Activated CD4-positive, alpha-beta memory T cell treated with anti-CD3 and anti-CD28 coated beads for 36 hours (primary cell): ENCODE data around the gene OLFM2. TPM values are rescaled to one million over a fixed set of nuclear protein-coding genes. Genes with fewer than 3 reads are reported as not detected.
A peak's percentile ranks its signal among the peaks of the same experiment; 100 is the strongest.
"Not testable (repeated sequence)": the region's sequence is repeated elsewhere in the genome, so short reads cannot be mapped to it uniquely, and the experiment has no call there.

Source experiments
- CTCF ChIA-PET: fragments of 350-600 bp; sonication (Branson Sonifier 250); formaldehyde crosslinking; loops from one replicate; lab custom pipeline; 2021; ENCODE audit warnings: antibody characterized with exemption, inconsistent platforms; lab: Charles Lee
- POLR2A ChIA-PET: fragments of 350-600 bp; sonication (Branson Sonifier 250); formaldehyde crosslinking; loops from one replicate; lab custom pipeline; 2021; ENCODE audit warnings: antibody characterized with exemption; lab: Charles Lee
- DNase-seq: peaks from one replicate; pipeline ENCODE4 v3.0.0-alpha.2; 2020
- H3K27ac Mint-ChIP-seq: one replicate; pipeline ENCODE4 v1.8.0; 2021; ENCODE audit warnings: mixed read lengths
- H3K27me3 Mint-ChIP-seq: one replicate; pipeline ENCODE4 v1.8.0; 2021; ENCODE audit warnings: mixed read lengths
- H3K36me3 Mint-ChIP-seq: one replicate; pipeline ENCODE4 v1.8.0; 2021; ENCODE audit warnings: mixed read lengths
- H3K4me1 Mint-ChIP-seq: one replicate; pipeline ENCODE4 v1.8.0; 2021; ENCODE audit warnings: low read depth, mixed read lengths
- H3K4me3 Mint-ChIP-seq: one replicate; pipeline ENCODE4 v1.8.0; 2021; ENCODE audit warnings: mild to moderate bottlenecking, mixed read lengths
- H3K9me3 Mint-ChIP-seq: one replicate; pipeline ENCODE4 v1.8.0; 2021; ENCODE audit warnings: mixed read lengths
- intact Hi-C: fragments of 100-400 bp; cut with micrococcal nuclease; formaldehyde crosslinking; loops from one replicate; pipeline ENCODE4 v1.15.1; 2023
- total RNA-seq, 2 experiments: library from RNA; stranded (reverse); gene quantifications; one replicate each; pipeline ENCODE4 v1.2.3, GENCODE V29; 2021

Gene OLFM2
- total RNA-seq, 2 experiments from 2014 or later = 0.58 to 0.59 TPM

- ChIA-PET CTCF (no interaction called here), POLR2A (no interaction called here)
- intact Hi-C loops = no loop called here
- H3K36me3 Mint-ChIP-seq = peaks cover 5% of the 10 kb centered on the region
- DNase-seq = no peak
- H3K27ac Mint-ChIP-seq = peak overlapping the region; percentile 86
- no peaks in the 10 kb centered on the region for H3K27me3 Mint-ChIP-seq
- H3K9me3 Mint-ChIP-seq = no peaks in the 10 kb centered on the region
- H3K4me1 Mint-ChIP-seq = peaks cover 44% of the 10 kb centered on the region
- no peak overlapping the region for H3K4me3 Mint-ChIP-seq
Observed at GRCh38 chr19:9856609-9857008, 79.7 kb downstream of the OLFM2 start.

GRCh38 chr19:9854282-9854846 lies 82.0 kb downstream of the OLFM2 start:
- POLR2A ChIA-PET = no interaction called here
- Mint-ChIP-seq H3K36me3 (peaks cover 5% of the 10 kb centered on the region), H3K4me1 (peaks cover 32% of the 10 kb centered on the region), H3K9me3 (no peaks in the 10 kb centered on the region), H3K27me3 (no peaks in the 10 kb centered on the region), H3K4me3 (no peak overlapping the region), H3K27ac (no peak overlapping the region)
- CTCF ChIA-PET = no interaction called here
- DNase-seq = no peak
- intact Hi-C loops = no loop called here

- Mint-ChIP-seq H3K9me3 (no peaks in the 10 kb centered on the region), H3K36me3 (peaks cover 2% of the 10 kb centered on the region), H3K27ac (no peak overlapping the region), H3K4me3 (no peak overlapping the region), H3K4me1 (peaks cover 8% of the 10 kb centered on the region), H3K27me3 (no peaks in the 10 kb centered on the region)
- no peak for DNase-seq
- CTCF ChIA-PET = no interaction called here
- intact Hi-C loops = no loop called here
- POLR2A ChIA-PET = no interaction called here
Observed at GRCh38 chr19:9850235-9850959, 85.9 kb downstream of the OLFM2 start.

- Mint-ChIP-seq H3K27ac (no peak overlapping the region), H3K4me3 (no peak overlapping the region), H3K4me1 (peaks cover 8% of the 10 kb centered on the region), H3K27me3 (no peaks in the 10 kb centered on the region), H3K9me3 (no peaks in the 10 kb centered on the region), H3K36me3 (peaks cover 6% of the 10 kb centered on the region)
- intact Hi-C loops = no loop called here
- CTCF ChIA-PET = no interaction called here
- DNase-seq = no peak
- POLR2A ChIA-PET = no interaction called here
Observed at GRCh38 chr19:9849791-9850190, 86.5 kb downstream of the OLFM2 start.

GRCh38 chr19:9848762-9849161 lies 87.6 kb downstream of the OLFM2 start:
- DNase-seq = no peak
- Mint-ChIP-seq H3K9me3 (no peaks in the 10 kb centered on the region), H3K27me3 (no peaks in the 10 kb centered on the region), H3K4me1 (peaks cover 6% of the 10 kb centered on the region), H3K36me3 (peaks cover 9% of the 10 kb centered on the region), H3K27ac (no peak overlapping the region), H3K4me3 (no peak overlapping the region)
- intact Hi-C loops = loop anchor here (1.0 kb wide), 1 partner anchor 66 kb away; no protein-coding TSS in a partner anchor
- POLR2A ChIA-PET = no interaction called here
- CTCF ChIA-PET = no interaction called here

GRCh38 chr19:9848060-9848459 lies 88.3 kb downstream of the OLFM2 start:
- Mint-ChIP-seq H3K27ac (no peak overlapping the region), H3K4me3 (no peak overlapping the region), H3K9me3 (no peaks in the 10 kb centered on the region), H3K27me3 (no peaks in the 10 kb centered on the region), H3K4me1 (peaks cover 5% of the 10 kb centered on the region), H3K36me3 (peaks cover 15% of the 10 kb centered on the region)
- ChIA-PET POLR2A (no interaction called here), CTCF (interaction anchor here (0.8 to 1.2 kb wide), 3 partner anchors 10 to 208 kb away, joined by 3 to 4 read pairs (median 4); no protein-coding TSS in a partner anchor)
- peak; percentile 56 for DNase-seq
- intact Hi-C loops = loop anchor here (1.0 kb wide), 1 partner anchor 66 kb away; no protein-coding TSS in a partner anchor

- intact Hi-C loops = no loop called here
- CTCF ChIA-PET = interaction anchor here (0.8 to 1.2 kb wide), 3 partner anchors 11 to 207 kb away, joined by 3 to 4 read pairs (median 4); no protein-coding TSS in a partner anchor
- no peak overlapping the region for H3K4me3 Mint-ChIP-seq
- peak; percentile 65 for DNase-seq
- POLR2A ChIA-PET = no interaction called here
- H3K4me1 Mint-ChIP-seq = peaks cover 5% of the 10 kb centered on the region
- peaks cover 17% of the 10 kb centered on the region for H3K36me3 Mint-ChIP-seq
- H3K9me3 Mint-ChIP-seq = no peaks in the 10 kb centered on the region
- no peaks in the 10 kb centered on the region for H3K27me3 Mint-ChIP-seq
- peak overlapping the region; percentile 18 for H3K27ac Mint-ChIP-seq
Observed at GRCh38 chr19:9847087-9847671, 89.1 kb downstream of the OLFM2 start.

GRCh38 chr19:9843626-9844273 lies 92.6 kb downstream of the OLFM2 start:
- H3K9me3 Mint-ChIP-seq, DNase-seq, intact Hi-C loops, CTCF ChIA-PET, H3K27me3 Mint-ChIP-seq, H3K4me3 Mint-ChIP-seq, H3K27ac Mint-ChIP-seq, POLR2A ChIA-PET: not testable (repeated sequence)
- peaks cover 38% of the 10 kb centered on the region for H3K36me3 Mint-ChIP-seq
- peaks cover 11% of the 10 kb centered on the region for H3K4me1 Mint-ChIP-seq

- Mint-ChIP-seq H3K4me1 (peaks cover 12% of the 10 kb centered on the region), H3K36me3 (peaks cover 40% of the 10 kb centered on the region), H3K9me3 (no peaks in the 10 kb centered on the region), H3K27ac (no peak overlapping the region), H3K4me3 (no peak overlapping the region), H3K27me3 (no peaks in the 10 kb centered on the region)
- CTCF ChIA-PET = no interaction called here
- intact Hi-C loops = no loop called here
- POLR2A ChIA-PET = no interaction called here
- DNase-seq = no peak
Observed at GRCh38 chr19:9842834-9843625, 93.3 kb downstream of the OLFM2 start.

- intact Hi-C loops = loop anchor here (5.0 kb wide), 1 partner anchor 73 kb away; no protein-coding TSS in a partner anchor
- no peaks in the 10 kb centered on the region for H3K27me3 Mint-ChIP-seq
- peaks cover 22% of the 10 kb centered on the region for H3K4me1 Mint-ChIP-seq
Observed at GRCh38 chr19:9839415-9839814, 96.9 kb downstream of the OLFM2 start.

GRCh38 chr19:9838324-9838723 lies 98.0 kb downstream of the OLFM2 start:
- Mint-ChIP-seq H3K4me3 (no peak overlapping the region), H3K27me3 (no peaks in the 10 kb centered on the region), H3K4me1 (peaks cover 27% of the 10 kb centered on the region), H3K36me3 (peaks cover 28% of the 10 kb centered on the region), H3K9me3 (no peaks in the 10 kb centered on the region), H3K27ac (no peak overlapping the region)
- no peak for DNase-seq
- ChIA-PET CTCF (no interaction called here), POLR2A (no interaction called here)
- intact Hi-C loops = loop anchor here (5.0 kb wide), 1 partner anchor 74 kb away; no protein-coding TSS in a partner anchor

More at GRCh38 chr19:9839415-9839814, 96.9 kb downstream of the OLFM2 start:
- H3K27ac Mint-ChIP-seq = no peak overlapping the region
- ChIA-PET POLR2A (interaction anchor here (0.8 kb wide), 1 partner anchor 195 kb away, joined by 4 read pairs; no protein-coding TSS in a partner anchor), CTCF (interaction anchor here (0.8 kb wide), 1 partner anchor 21 kb away, joined by 3 read pairs; no protein-coding TSS in a partner anchor)
- DNase-seq = no peak
- H3K4me3 Mint-ChIP-seq = no peak overlapping the region
- no peaks in the 10 kb centered on the region for H3K9me3 Mint-ChIP-seq
- peaks cover 35% of the 10 kb centered on the region for H3K36me3 Mint-ChIP-seq
